ENCODE data around the gene CREBBP. TPM values are rescaled to one million over a fixed set of nuclear protein-coding genes. Genes with fewer than 3 reads are reported as not detected.

CREBBP gene
- total and polyA plus RNA-seq, 2 experiments from 2014 or later, result 36.9 to 54.8 TPM

DNA sequence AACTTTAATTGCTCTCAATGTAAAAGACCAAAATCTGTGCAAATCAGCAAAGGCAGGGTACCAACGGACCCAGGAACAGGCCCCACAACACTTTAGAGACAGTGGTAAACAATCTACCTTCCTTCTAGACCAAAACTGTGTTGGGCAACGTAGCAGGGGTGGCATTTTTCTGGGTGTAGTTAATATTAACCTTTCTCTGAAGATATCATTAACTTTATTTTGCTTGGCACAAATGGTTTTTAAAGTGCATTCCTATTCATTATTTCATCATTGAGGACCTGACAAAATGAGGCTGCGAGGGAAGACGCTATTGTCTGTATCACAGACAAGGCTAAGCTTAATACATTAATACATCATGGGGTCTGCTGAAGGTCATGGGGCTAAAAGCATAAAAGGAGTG, 125.3 kb downstream of the CREBBP start (continued):
- TF ChIP-seq, protein P1, sequence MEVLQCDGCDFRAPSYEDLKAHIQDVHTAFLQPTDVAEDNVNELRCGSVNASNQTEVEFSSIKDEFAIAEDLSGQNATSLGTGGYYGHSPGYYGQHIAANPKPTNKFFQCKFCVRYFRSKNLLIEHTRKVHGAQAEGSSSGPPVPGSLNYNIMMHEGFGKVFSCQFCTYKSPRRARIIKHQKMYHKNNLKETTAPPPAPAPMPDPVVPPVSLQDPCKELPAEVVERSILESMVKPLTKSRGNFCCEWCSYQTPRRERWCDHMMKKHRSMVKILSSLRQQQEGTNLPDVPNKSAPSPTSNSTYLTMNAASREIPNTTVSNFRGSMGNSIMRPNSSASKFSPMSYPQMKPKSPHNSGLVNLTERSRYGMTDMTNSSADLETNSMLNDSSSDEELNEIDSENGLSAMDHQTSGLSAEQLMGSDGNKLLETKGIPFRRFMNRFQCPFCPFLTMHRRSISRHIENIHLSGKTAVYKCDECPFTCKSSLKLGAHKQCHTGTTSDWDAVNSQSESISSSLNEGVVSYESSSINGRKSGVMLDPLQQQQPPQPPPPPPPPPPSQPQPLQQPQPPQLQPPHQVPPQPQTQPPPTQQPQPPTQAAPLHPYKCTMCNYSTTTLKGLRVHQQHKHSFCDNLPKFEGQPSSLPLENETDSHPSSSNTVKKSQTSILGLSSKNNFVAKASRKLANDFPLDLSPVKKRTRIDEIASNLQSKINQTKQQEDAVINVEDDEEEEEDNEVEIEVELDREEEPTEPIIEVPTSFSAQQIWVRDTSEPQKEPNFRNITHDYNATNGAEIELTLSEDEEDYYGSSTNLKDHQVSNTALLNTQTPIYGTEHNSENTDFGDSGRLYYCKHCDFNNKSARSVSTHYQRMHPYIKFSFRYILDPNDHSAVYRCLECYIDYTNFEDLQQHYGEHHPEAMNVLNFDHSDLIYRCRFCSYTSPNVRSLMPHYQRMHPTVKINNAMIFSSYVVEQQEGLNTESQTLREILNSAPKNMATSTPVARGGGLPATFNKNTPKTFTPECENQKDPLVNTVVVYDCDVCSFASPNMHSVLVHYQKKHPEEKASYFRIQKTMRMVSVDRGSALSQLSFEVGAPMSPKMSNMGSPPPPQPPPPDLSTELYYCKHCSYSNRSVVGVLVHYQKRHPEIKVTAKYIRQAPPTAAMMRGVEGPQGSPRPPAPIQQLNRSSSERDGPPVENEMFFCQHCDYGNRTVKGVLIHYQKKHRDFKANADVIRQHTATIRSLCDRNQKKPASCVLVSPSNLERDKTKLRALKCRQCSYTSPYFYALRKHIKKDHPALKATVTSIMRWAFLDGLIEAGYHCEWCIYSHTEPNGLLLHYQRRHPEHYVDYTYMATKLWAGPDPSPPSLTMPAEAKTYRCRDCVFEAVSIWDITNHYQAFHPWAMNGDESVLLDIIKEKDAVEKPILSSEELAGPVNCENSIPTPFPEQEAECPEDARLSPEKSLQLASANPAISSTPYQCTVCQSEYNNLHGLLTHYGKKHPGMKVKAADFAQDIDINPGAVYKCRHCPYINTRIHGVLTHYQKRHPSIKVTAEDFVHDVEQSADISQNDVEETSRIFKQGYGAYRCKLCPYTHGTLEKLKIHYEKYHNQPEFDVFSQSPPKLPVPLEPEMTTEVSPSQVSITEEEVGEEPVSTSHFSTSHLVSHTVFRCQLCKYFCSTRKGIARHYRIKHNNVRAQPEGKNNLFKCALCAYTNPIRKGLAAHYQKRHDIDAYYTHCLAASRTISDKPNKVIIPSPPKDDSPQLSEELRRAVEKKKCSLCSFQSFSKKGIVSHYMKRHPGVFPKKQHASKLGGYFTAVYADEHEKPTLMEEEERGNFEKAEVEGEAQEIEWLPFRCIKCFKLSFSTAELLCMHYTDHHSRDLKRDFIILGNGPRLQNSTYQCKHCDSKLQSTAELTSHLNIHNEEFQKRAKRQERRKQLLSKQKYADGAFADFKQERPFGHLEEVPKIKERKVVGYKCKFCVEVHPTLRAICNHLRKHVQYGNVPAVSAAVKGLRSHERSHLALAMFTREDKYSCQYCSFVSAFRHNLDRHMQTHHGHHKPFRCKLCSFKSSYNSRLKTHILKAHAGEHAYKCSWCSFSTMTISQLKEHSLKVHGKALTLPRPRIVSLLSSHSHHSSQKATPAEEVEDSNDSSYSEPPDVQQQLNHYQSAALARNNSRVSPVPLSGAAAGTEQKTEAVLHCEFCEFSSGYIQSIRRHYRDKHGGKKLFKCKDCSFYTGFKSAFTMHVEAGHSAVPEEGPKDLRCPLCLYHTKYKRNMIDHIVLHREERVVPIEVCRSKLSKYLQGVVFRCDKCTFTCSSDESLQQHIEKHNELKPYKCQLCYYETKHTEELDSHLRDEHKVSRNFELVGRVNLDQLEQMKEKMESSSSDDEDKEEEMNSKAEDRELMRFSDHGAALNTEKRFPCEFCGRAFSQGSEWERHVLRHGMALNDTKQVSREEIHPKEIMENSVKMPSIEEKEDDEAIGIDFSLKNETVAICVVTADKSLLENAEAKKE (CRISPR knock-in tag; IDR thresholded peaks at IDR 0.05), result no peak

DNA sequence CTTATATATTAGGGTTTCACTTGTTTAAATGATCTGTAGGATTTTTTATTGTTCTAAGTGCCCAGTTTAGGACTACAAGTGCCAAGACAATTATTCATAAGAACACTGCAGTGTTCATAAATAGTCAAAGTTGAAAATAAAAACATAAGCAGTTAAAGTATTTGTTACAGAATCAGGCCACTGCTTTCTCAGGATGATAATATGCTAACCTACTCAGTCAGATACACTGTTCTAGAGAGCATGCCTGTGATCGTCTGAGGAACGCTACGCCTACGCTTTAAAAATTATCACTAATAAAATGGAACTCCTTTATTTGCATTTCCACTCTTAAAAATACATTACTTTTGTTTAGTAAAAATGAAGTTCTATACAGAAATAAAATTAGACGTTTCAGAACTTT, 125.7 kb downstream of the CREBBP start:
- Histone ChIP-seq H3K4me1 (ENCODE audit: insufficient read depth) (no peaks in the 10 kb centered on the region), H4K20me1 (replicated peaks; ENCODE audit: insufficient read depth) (peaks cover 14% of the 10 kb centered on the region), H3K79me2 (replicated peaks; ENCODE audit: insufficient read depth) (peaks cover 3% of the 10 kb centered on the region; the same call in 1 of the 2 replicates), H2AFZ (no peak overlapping the region), H3K36me3 (ENCODE audit: insufficient read depth) (peaks cover 26% of the 10 kb centered on the region), H3K4me3 (no peak overlapping the region), H3F3A (replicated peaks; ENCODE audit: low read depth) (0 out of 2 replicates have a peak, but pooled peaks cover 4% of the 10 kb centered on the region), H3K27ac (ENCODE audit: low read depth) (no peak overlapping the region), H3K4me2 (no peak overlapping the region), H3K27me3 (ENCODE audit: insufficient read depth) (no peaks in the 10 kb centered on the region), H3K9me2 (ENCODE audit: insufficient read depth) (no peaks in the 10 kb centered on the region)
- Mint-ChIP-seq H3K27ac (no peak overlapping the region), H3K27me3 (ENCODE audit: insufficient read depth, low read depth, poor library complexity) (peaks cover 2% of the 10 kb centered on the region), H3K36me3 (ENCODE audit: low read depth) (peaks cover 51% of the 10 kb centered on the region), H3K9me3 (no peaks in the 10 kb centered on the region), H3K4me3 (no peak overlapping the region), H3K4me1 (no peaks in the 10 kb centered on the region)
- no peak for DNase-seq (ENCODE audit: low spot score)
- TF ChIP-seq NANOG (IDR thresholded peaks at IDR 0.05; ENCODE audit: borderline replicate concordance), result no peak
- TF ChIP-seq, protein P2, sequence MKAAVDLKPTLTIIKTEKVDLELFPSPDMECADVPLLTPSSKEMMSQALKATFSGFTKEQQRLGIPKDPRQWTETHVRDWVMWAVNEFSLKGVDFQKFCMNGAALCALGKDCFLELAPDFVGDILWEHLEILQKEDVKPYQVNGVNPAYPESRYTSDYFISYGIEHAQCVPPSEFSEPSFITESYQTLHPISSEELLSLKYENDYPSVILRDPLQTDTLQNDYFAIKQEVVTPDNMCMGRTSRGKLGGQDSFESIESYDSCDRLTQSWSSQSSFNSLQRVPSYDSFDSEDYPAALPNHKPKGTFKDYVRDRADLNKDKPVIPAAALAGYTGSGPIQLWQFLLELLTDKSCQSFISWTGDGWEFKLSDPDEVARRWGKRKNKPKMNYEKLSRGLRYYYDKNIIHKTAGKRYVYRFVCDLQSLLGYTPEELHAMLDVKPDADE (IDR thresholded peaks at IDR 0.05), result no peak
- TF ChIP-seq EZH2phosphoT487 (IDR thresholded peaks at IDR 0.05; ENCODE audit: unreplicated experiment), result no peak
- TF ChIP-seq EZH2 (IDR thresholded peaks at IDR 0.05; ENCODE audit: low read depth, unreplicated experiment), result no peak
- no peak for TF ChIP-seq JUNB (IDR thresholded peaks at IDR 0.05; ENCODE audit: unreplicated experiment)
- TF ChIP-seq, protein P3, sequence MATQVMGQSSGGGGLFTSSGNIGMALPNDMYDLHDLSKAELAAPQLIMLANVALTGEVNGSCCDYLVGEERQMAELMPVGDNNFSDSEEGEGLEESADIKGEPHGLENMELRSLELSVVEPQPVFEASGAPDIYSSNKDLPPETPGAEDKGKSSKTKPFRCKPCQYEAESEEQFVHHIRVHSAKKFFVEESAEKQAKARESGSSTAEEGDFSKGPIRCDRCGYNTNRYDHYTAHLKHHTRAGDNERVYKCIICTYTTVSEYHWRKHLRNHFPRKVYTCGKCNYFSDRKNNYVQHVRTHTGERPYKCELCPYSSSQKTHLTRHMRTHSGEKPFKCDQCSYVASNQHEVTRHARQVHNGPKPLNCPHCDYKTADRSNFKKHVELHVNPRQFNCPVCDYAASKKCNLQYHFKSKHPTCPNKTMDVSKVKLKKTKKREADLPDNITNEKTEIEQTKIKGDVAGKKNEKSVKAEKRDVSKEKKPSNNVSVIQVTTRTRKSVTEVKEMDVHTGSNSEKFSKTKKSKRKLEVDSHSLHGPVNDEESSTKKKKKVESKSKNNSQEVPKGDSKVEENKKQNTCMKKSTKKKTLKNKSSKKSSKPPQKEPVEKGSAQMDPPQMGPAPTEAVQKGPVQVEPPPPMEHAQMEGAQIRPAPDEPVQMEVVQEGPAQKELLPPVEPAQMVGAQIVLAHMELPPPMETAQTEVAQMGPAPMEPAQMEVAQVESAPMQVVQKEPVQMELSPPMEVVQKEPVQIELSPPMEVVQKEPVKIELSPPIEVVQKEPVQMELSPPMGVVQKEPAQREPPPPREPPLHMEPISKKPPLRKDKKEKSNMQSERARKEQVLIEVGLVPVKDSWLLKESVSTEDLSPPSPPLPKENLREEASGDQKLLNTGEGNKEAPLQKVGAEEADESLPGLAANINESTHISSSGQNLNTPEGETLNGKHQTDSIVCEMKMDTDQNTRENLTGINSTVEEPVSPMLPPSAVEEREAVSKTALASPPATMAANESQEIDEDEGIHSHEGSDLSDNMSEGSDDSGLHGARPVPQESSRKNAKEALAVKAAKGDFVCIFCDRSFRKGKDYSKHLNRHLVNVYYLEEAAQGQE (IDR thresholded peaks at IDR 0.05; ENCODE audit: unreplicated experiment), result no peak
- ATAC-seq, result no peak
